Hepatocyte (in vitro differentiated cells): ENCODE measurements around the gene TECPR1. TPM values are rescaled to one million over a fixed set of nuclear protein-coding genes. Genes with fewer than 3 reads are reported as not detected.

Source experiments
- DNase-seq: peaks from one replicate; pipeline ENCODE4 v3.0.0-alpha.2; 2016; ENCODE audit warnings: low spot score
- H2AFZ ChIP-seq: fragments of 200-600 bp; sonication (generic); 2 replicates; pipeline ENCODE4 v1.6.0; 2016; ENCODE audit warnings: antibody characterized with exemption, mild to moderate bottlenecking
- H3K27ac ChIP-seq: fragments of 200-600 bp; sonication (generic); 2 replicates; pipeline ENCODE4 v1.5.1; 2016; ENCODE audit warnings: mild to moderate bottlenecking
- H3K27me3 ChIP-seq: fragments of 200-600 bp; sonication (generic); 2 replicates; pipeline ENCODE4 v1.6.1; 2016
- H3K36me3 ChIP-seq: fragments of 200-600 bp; sonication (generic); replicated peaks from 2 replicates; pipeline ENCODE4 v1.5.1; 2016; ENCODE audit warnings: low read depth; ENCODE audit not compliant: insufficient read depth
- H3K4me1 ChIP-seq: fragments of 200-600 bp; sonication (generic); 2 replicates; pipeline ENCODE4 v1.5.1; 2016; ENCODE audit warnings: mild to moderate bottlenecking, moderate library complexity; ENCODE audit not compliant: insufficient read depth
- H3K4me2 ChIP-seq: fragments of 200-600 bp; sonication (generic); 2 replicates; pipeline ENCODE4 v1.6.0; 2016
- H3K4me3 ChIP-seq: fragments of 200-600 bp; sonication (generic); 2 replicates; pipeline ENCODE4 v1.5.1; 2016; ENCODE audit warnings: mild to moderate bottlenecking
- H3K79me2 ChIP-seq: fragments of 200-600 bp; sonication (generic); 2 replicates; pipeline ENCODE4 v1.6.0; 2017; ENCODE audit warnings: mild to moderate bottlenecking
- H3K9me2 ChIP-seq: fragments of 200-600 bp; sonication (generic); replicated peaks from 2 replicates; pipeline ENCODE4 v1.6.0; 2017; ENCODE audit warnings: mild to moderate bottlenecking; ENCODE audit not compliant: insufficient read depth
- H3K9me3 ChIP-seq: fragments of 200-600 bp; sonication (generic); 2 replicates; pipeline ENCODE4 v1.5.1; 2016; ENCODE audit warnings: low read depth, mild to moderate bottlenecking
- H4K20me1 ChIP-seq: fragments of 200-600 bp; sonication (generic); 2 replicates; pipeline ENCODE4 v1.6.0; 2016; ENCODE audit warnings: mild to moderate bottlenecking; ENCODE audit not compliant: insufficient read depth, poor library complexity, severe bottlenecking
- EZH2 ChIP-seq: fragments of 200-600 bp; sonication (generic); IDR thresholded peaks from 2 replicates; pipeline ENCODE4 v1.6.1; 2016; ENCODE audit warnings: antibody characterized with exemption, mild to moderate bottlenecking, borderline replicate concordance
- EZH2phosphoT487 ChIP-seq: fragments of 200-600 bp; sonication (generic); IDR thresholded peaks from one replicate; pipeline ENCODE4 v1.6.1; 2018; ENCODE audit warnings: antibody characterized with exemption, mild to moderate bottlenecking, low read depth, moderate library complexity; ENCODE audit not compliant: unreplicated experiment, severe bottlenecking
- WGBS: methylation state at CpG from one replicate; pipeline ENCODE4 v1.1.6; 2016; ENCODE audit warnings: low lambda C conversion rate; ENCODE audit errors: missing lambda C conversion rate; 5-methylcytosine and 5-hydroxymethylcytosine counted together
- polyA plus RNA-seq: library from polyadenylated mRNA; unstranded; fragments of >200 nt; fragmentation: Nextera tagmentation; extraction: Ambion mirVana; gene quantifications from 2 replicates; pipeline ENCODE4 v1.2.1, GENCODE V29; 2016
- total RNA-seq: library from RNA; depleted of rRNA; stranded (reverse); fragments of >200 nt; gene quantifications from 2 replicates; pipeline ENCODE4 v1.2.3, GENCODE V29; 2014
- TF ChIP-seq, protein P1 (sequence below): fragments of 200-600 bp; sonication (generic); IDR thresholded peaks from 2 replicates; pipeline ENCODE4 v1.5.1; 2016; ENCODE audit warnings: antibody characterized with exemption, mild to moderate bottlenecking; ENCODE audit not compliant: poor library complexity

TECPR1 gene
- total and polyA plus RNA-seq, 2 experiments from 2014 or later = 9.8 to 10.7 TPM

DNA sequence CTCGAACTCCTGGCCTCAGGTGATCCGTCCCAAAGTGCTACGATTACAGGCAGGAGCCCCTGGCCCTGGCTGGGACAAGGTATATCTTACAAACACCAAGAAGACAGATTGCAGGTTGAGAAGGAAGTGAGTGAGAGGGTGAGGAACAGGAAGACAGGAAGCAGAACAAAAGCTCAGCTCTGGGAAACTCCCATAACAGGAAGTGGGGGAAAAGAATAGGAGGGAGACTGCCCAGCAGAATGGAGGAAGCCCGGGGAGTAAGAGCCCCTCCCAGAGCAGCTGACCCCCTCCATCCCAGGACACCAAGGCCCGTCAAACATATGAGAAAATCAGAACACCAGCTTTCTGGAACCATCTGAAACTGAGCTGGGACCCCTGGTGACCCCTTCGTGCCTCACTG lies 2.9 kb downstream of the TECPR1 start:
- Histone ChIP-seq H3K9me3 (no peaks in the 10 kb centered on the region), H2AFZ (no peak overlapping the region), H3K4me3 (no peak overlapping the region), H3K27ac (no peak overlapping the region), H3K36me3 (no peaks in the 10 kb centered on the region), H3K4me2 (no peak overlapping the region), H3K79me2 (peaks cover 30% of the 10 kb centered on the region), H3K9me2 (no peaks in the 10 kb centered on the region), H4K20me1 (no peaks in the 10 kb centered on the region), H3K4me1 (peaks cover 13% of the 10 kb centered on the region), H3K27me3 (no peaks in the 10 kb centered on the region)
- DNase-seq = no peak
- no peak for TF ChIP-seq EZH2
- TF ChIP-seq, protein P1, sequence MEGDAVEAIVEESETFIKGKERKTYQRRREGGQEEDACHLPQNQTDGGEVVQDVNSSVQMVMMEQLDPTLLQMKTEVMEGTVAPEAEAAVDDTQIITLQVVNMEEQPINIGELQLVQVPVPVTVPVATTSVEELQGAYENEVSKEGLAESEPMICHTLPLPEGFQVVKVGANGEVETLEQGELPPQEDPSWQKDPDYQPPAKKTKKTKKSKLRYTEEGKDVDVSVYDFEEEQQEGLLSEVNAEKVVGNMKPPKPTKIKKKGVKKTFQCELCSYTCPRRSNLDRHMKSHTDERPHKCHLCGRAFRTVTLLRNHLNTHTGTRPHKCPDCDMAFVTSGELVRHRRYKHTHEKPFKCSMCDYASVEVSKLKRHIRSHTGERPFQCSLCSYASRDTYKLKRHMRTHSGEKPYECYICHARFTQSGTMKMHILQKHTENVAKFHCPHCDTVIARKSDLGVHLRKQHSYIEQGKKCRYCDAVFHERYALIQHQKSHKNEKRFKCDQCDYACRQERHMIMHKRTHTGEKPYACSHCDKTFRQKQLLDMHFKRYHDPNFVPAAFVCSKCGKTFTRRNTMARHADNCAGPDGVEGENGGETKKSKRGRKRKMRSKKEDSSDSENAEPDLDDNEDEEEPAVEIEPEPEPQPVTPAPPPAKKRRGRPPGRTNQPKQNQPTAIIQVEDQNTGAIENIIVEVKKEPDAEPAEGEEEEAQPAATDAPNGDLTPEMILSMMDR = no peak
- WGBS = 89% methylated on average over 6 of the region's 6 CpGs

DNA sequence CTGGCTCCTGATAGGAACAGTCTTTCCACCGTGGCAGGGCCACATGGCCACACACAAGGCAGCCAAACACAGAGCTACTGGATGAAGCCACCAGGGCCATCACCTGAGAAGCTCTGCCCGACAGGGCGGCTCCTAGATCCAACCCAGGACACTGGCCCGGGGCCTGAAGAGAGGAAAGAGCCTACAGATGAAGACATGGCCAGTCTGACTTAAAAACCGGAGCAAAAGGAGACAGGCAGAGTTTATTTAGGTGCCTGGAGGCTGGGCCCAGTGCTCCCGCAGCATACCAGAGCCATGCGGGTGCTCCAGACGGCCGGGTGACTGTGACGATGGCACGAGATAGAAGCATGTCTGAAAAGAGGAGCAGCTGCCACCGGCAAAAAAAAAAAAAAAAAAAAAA lies 3.9 kb downstream of the TECPR1 start:
- H2AFZ ChIP-seq = no peak overlapping the region
- no peak overlapping the region for H3K4me3 ChIP-seq
- no peaks in the 10 kb centered on the region for H3K9me3 ChIP-seq
- DNase-seq = no peak
- H3K4me2 ChIP-seq = no peak overlapping the region
- H3K4me1 ChIP-seq = peaks cover 13% of the 10 kb centered on the region
- no peaks in the 10 kb centered on the region for H4K20me1 ChIP-seq
- H3K27me3 ChIP-seq = no peaks in the 10 kb centered on the region
- H3K9me2 ChIP-seq = no peaks in the 10 kb centered on the region
- 96% methylated on average over 11 of the region's 12 CpGs for WGBS
- no peak overlapping the region for H3K27ac ChIP-seq
- TF ChIP-seq, protein P1 = no peak
- no peaks in the 10 kb centered on the region for H3K36me3 ChIP-seq
- peaks cover 21% of the 10 kb centered on the region for H3K79me2 ChIP-seq

- Histone ChIP-seq H3K79me2 (peaks cover 5% of the 10 kb centered on the region), H2AFZ (no peak overlapping the region), H3K27ac (no peak overlapping the region), H3K9me2 (no peaks in the 10 kb centered on the region), H3K27me3 (no peaks in the 10 kb centered on the region), H3K4me1 (no peaks in the 10 kb centered on the region), H3K36me3 (no peaks in the 10 kb centered on the region), H4K20me1 (no peaks in the 10 kb centered on the region), H3K4me3 (no peak overlapping the region), H3K9me3 (no peaks in the 10 kb centered on the region), H3K4me2 (no peak overlapping the region)
- 98% methylated on average over 14 of the region's 14 CpGs for WGBS
- no peak for TF ChIP-seq EZH2phosphoT487
- TF ChIP-seq, protein P1 = no peak
- TF ChIP-seq EZH2 = no peak
- DNase-seq = no peak
Observed at GRCh38 chr7:98244871-98245270, 7.2 kb downstream of the TECPR1 start.

GRCh38 chr7:98242934-98243333 lies 9.1 kb downstream of the TECPR1 start:
- Histone ChIP-seq H3K4me1 (no peaks in the 10 kb centered on the region), H3K36me3 (no peaks in the 10 kb centered on the region)

More at GRCh38 chr7:98242934-98243333, 9.1 kb downstream of the TECPR1 start:
- H3K9me3 ChIP-seq = no peaks in the 10 kb centered on the region
- no peak for DNase-seq
- WGBS = 96% methylated on average over 4 of the region's 4 CpGs
- H3K27me3 ChIP-seq = no peaks in the 10 kb centered on the region
- H3K4me2 ChIP-seq = no peak overlapping the region
- H3K79me2 ChIP-seq = no peaks in the 10 kb centered on the region
- H3K27ac ChIP-seq = no peak overlapping the region
- no peak overlapping the region for H3K4me3 ChIP-seq
- H3K9me2 ChIP-seq = no peaks in the 10 kb centered on the region
- TF ChIP-seq, protein P1 = no peak
- TF ChIP-seq EZH2phosphoT487 (no peak), EZH2 (no peak)
- H2AFZ ChIP-seq = no peak overlapping the region
- no peaks in the 10 kb centered on the region for H4K20me1 ChIP-seq
